ENCODE results near the gene RIMBP2.

The RIMBP2 gene

GRCh38 chr12:130703733-130704375 is 12.2 kb downstream of the RIMBP2 start:
- ChIA-PET CTCF (no interaction called here), POLR2A (no interaction called here)
- no peak for TF ChIP-seq CTCF (IDR thresholded peaks at IDR 0.05; ENCODE audit: insufficient read depth, low read length, missing control alignments)
- no peak overlapping the region for H3K4me3 ChIP-seq (ENCODE audit: low read depth, low read length)
- DNase-seq (ENCODE audit: low read depth, low spot score), result no peak

DNA sequence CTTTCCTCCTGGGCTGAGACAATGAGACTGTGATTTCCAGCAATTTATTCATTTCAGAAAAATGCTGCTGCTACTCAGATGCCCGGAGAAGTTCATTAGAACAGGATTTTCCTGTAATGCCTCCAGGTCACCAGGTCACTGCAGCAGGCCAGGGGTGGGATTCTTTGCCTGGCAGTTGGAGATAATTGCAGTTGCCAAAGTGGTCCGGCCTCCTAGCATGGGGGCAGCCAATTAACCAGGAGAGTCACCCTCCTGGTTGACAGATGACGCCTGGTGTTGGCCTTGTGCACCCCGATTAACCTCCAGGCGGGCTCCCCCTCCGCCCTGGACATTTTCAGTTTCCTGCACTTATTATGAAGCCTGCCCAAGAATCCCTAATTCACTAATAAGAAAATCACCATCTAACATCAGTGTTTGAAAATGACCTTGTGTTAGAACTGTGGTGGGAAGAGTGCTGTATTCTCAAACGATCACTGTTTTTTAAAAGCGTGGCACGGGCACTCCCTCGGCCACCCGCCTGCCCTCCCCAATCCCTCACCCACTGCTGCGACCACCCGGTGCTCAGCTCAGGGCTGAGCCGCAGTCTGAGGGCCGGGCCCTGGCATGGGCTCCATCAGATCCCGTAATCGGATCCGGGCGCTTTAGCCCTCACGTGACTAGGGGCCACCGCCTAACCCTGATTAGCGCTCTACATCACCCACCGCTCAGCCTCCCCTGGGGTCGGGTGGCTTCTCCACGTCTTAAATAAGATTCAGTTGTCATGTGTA is 12.9 kb downstream of the RIMBP2 start:
- CTCF ChIA-PET, result no interaction called here
- H3K4me3 ChIP-seq (ENCODE audit: low read depth, low read length), result no peak overlapping the region
- no peak for DNase-seq (ENCODE audit: low read depth, low spot score)
- TF ChIP-seq CTCF (IDR thresholded peaks at IDR 0.05; ENCODE audit: insufficient read depth, low read length, missing control alignments), result no peak
- POLR2A ChIA-PET, result no interaction called here

GRCh38 chr12:130701402-130701744 is 14.7 kb downstream of the RIMBP2 start:
- ChIA-PET CTCF (no interaction called here), POLR2A (no interaction called here)
- TF ChIP-seq CTCF (IDR thresholded peaks at IDR 0.05; ENCODE audit: insufficient read depth, low read length, missing control alignments), result no peak
- no peak overlapping the region for H3K4me3 ChIP-seq (ENCODE audit: low read depth, low read length)
- no peak for DNase-seq (ENCODE audit: low read depth, low spot score)

- TF ChIP-seq CTCF (IDR thresholded peaks at IDR 0.05; ENCODE audit: insufficient read depth, low read length, missing control alignments), result no peak
- no peak for DNase-seq (ENCODE audit: low read depth, low spot score)
- CTCF ChIA-PET, result no interaction called here
- no peak overlapping the region for H3K4me3 ChIP-seq (ENCODE audit: low read depth, low read length)
- POLR2A ChIA-PET, result no interaction called here
Measured at GRCh38 chr12:130700492-130701401, 15.4 kb downstream of the RIMBP2 start.

DNA sequence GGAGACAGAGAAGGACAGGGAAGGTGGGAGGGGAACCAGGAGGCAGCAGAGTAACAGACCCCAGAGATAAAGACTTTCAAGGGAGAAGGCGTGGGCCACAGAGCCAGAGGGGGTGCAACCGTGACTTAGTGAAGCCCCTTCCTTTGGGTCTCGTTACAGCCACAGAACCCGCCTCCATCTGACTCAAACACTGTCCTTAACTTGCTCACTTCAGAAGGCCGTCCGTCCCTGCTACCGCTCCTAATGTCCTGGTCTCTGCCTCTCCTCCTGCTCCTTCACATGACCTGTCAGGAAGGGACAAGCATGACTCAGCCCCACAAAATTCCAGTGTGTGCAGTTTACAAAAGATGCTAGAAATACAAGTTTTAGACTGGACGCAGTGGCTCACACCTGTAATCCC is 18.0 kb downstream of the RIMBP2 start:
- ChIA-PET CTCF (no interaction called here), POLR2A (no interaction called here)
- no peak for DNase-seq (ENCODE audit: low read depth, low spot score)
- TF ChIP-seq CTCF (IDR thresholded peaks at IDR 0.05; ENCODE audit: insufficient read depth, low read length, missing control alignments), result no peak
- no peak overlapping the region for H3K4me3 ChIP-seq (ENCODE audit: low read depth, low read length)

Data from AG04449 (cell line).